ENCODE data around the gene SH3GLB1.
"Not testable (repeated sequence)": the region's sequence is repeated elsewhere in the genome, so short reads cannot be mapped to it uniquely, and the experiment has no call there.

The SH3GLB1 gene

DNA sequence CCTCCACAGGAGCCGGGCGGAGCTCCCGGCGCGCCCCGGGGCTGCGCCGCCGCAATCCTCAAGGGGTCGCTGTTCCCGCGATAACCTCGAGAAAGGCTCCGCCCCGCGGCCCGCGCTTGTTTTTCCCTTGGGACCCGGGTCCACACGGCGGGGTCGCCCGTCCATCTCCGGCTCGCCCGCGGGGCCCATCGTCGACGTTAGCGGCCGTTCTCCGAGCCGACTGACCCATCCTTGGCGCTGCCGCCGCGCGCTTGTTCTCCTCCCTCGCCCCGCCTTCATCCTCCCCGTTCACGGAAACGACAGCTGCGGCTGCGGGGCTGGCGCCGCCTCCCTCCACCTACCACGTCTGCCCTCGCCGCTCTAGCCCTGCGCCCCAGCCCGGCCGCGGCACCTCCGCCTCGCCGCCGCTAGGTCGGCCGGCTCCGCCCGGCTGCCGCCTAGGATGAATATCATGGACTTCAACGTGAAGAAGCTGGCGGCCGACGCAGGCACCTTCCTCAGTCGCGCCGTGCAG lies at the start of gene SH3GLB1:
TSS of gene SH3GLB1 (plus strand) at position 119 of the 514 bp plus-strand sequence. CDS start at position 443, 324 bp downstream.
- H3K27me3 Mint-ChIP-seq (ENCODE audit: low read depth, poor library complexity), result peaks cover 17% of the 10 kb centered on the region
- peaks cover 15% of the 10 kb centered on the region for H3K36me3 Mint-ChIP-seq (ENCODE audit: low read depth)
- peak within 1 kb of the TSS; percentile 98 for H3K27ac Mint-ChIP-seq
- TF ChIP-seq, protein P1, sequence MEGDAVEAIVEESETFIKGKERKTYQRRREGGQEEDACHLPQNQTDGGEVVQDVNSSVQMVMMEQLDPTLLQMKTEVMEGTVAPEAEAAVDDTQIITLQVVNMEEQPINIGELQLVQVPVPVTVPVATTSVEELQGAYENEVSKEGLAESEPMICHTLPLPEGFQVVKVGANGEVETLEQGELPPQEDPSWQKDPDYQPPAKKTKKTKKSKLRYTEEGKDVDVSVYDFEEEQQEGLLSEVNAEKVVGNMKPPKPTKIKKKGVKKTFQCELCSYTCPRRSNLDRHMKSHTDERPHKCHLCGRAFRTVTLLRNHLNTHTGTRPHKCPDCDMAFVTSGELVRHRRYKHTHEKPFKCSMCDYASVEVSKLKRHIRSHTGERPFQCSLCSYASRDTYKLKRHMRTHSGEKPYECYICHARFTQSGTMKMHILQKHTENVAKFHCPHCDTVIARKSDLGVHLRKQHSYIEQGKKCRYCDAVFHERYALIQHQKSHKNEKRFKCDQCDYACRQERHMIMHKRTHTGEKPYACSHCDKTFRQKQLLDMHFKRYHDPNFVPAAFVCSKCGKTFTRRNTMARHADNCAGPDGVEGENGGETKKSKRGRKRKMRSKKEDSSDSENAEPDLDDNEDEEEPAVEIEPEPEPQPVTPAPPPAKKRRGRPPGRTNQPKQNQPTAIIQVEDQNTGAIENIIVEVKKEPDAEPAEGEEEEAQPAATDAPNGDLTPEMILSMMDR (IDR thresholded peaks at IDR 0.05), result peak; percentile 92
- DNase-seq, result peak; percentile 94
- peaks cover 44% of the 10 kb centered on the region for H3K4me1 Mint-ChIP-seq
- H3K9me3 Mint-ChIP-seq, result no peaks in the 10 kb centered on the region
- peak within 1 kb of the TSS; percentile 98 for H3K4me3 Mint-ChIP-seq

DNA sequence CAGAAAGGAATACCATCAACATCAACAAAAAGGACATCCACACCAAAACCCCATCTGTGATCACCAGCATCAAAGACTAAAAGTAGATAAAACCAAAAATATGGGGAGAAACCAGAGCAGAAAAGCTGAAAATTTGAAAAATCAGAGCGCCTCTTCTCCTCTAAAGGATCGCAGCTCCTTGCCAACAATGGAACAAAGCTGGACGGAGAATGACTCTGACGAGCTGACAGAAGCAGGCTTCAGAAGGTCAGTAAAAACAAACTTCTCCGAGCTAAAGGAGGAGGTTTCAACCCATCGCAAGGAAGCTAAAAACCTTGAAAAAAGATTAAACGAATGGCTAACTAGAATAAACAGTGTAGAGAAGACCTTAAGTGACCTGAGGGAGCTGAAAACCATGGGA lies 46.0 kb upstream of the SH3GLB1 start:
- DNase-seq; H3K4me3 Mint-ChIP-seq; H3K36me3 Mint-ChIP-seq (ENCODE audit: low read depth); H3K27me3 Mint-ChIP-seq (ENCODE audit: low read depth, poor library complexity); H3K4me1 Mint-ChIP-seq: not testable (repeated sequence)
- peak overlapping the region; percentile 18 for H3K27ac Mint-ChIP-seq
- H3K9me3 Mint-ChIP-seq, result peaks cover 35% of the 10 kb centered on the region

DNA sequence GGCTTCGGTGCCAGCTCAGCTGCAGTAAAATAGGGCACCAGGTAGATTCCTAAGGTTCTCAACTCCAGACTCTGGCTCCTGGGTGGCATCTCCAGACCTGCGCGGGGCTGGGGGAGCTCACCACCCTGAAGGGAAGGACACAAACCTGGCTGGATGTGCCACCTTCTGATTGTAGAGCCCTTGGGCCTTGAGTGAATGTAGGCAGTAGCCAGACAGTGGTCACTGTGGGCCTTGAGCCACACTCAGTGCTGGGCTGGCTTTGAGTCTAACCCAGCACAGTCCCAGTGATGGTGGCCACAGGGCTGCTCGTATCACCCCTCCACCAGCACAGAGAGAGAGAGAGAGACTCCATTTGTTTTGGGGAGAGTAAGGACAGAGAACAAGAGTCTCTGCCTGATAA lies 38.0 kb upstream of the SH3GLB1 start:
- Mint-ChIP-seq H3K9me3 (peaks cover 18% of the 10 kb centered on the region), H3K4me3 (no peak overlapping the region), H3K36me3 (ENCODE audit: low read depth) (no peaks in the 10 kb centered on the region), H3K27me3 (ENCODE audit: low read depth, poor library complexity) (no peaks in the 10 kb centered on the region), H3K27ac (no peak overlapping the region), H3K4me1 (no peaks in the 10 kb centered on the region)
- DNase-seq, result no peak
- TF ChIP-seq, protein P1 (IDR thresholded peaks at IDR 0.05), result no peak

DNA sequence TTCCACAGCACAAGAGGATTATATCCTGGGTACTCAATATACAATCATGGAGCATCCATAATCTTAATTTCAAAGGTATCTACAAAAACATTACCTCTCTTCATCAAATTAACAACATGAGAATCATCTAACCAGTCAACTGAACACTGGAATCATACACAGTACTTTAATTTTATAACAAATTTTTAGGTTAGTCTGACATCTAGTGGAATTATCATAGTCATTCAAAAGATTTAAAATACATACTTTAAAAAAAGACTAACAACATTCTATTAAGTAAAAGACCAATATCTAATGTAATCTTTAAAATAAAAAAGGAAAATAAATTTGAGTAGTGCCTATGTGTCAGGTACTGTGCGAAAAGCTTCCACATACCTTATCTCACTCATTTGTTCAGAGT lies 16.8 kb upstream of the SH3GLB1 start:
- H3K27me3 Mint-ChIP-seq (ENCODE audit: low read depth, poor library complexity), result peaks cover 4% of the 10 kb centered on the region
- peaks cover 3% of the 10 kb centered on the region for H3K9me3 Mint-ChIP-seq
- TF ChIP-seq, protein P1 (IDR thresholded peaks at IDR 0.05), result no peak
- no peaks in the 10 kb centered on the region for H3K36me3 Mint-ChIP-seq (ENCODE audit: low read depth)
- no peak overlapping the region for H3K4me3 Mint-ChIP-seq
- no peak for DNase-seq
- no peak overlapping the region for H3K27ac Mint-ChIP-seq
- H3K4me1 Mint-ChIP-seq, result no peaks in the 10 kb centered on the region

DNA sequence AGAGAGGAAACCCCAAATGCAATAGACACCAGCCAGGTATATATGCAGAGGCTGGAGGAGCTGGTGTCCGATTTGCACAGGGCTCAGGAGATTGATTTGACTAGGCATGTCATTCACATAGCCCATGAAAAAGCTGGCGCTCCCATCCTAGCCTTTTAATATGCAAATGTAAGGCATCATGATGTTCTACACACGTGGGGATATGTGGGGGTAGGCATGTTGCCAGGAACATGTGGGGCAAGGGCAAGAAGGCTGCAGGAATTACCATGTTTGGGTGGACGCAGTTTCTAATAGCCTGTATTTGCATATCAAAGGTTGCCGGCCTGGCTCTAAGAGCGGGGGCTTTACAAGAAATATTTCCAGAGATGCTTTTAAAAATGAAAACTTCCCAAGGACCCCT lies 11.7 kb upstream of the SH3GLB1 start:
- Mint-ChIP-seq H3K27me3 (ENCODE audit: low read depth, poor library complexity) (peaks cover 4% of the 10 kb centered on the region), H3K9me3 (no peaks in the 10 kb centered on the region), H3K27ac (no peak overlapping the region), H3K4me3 (no peak overlapping the region), H3K36me3 (ENCODE audit: low read depth) (no peaks in the 10 kb centered on the region), H3K4me1 (no peaks in the 10 kb centered on the region)
- DNase-seq, result no peak
- TF ChIP-seq, protein P1 (IDR thresholded peaks at IDR 0.05), result no peak

DNA sequence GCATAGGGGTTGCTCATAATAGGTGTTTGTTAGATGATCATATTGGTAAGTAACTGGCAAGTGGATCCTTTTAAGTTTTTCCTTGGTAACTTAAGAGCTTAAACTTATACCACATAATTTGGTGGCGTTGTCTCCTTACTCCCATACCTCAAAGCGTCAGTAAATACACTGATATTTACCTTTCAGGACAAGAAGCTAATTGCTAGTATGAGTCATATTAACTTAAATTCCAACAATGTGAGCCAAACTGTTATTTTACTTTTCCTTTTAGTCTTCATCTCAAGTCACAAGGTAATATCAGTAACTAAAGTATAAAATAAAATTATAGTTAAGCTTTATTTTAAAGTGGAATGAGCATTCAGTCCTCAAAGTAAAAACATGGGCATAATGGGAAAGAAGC lies 9.0 kb upstream of the SH3GLB1 start:
- H3K9me3 Mint-ChIP-seq, result no peaks in the 10 kb centered on the region
- TF ChIP-seq, protein P1 (IDR thresholded peaks at IDR 0.05), result no peak
- H3K4me3 Mint-ChIP-seq, result no peak overlapping the region
- no peaks in the 10 kb centered on the region for H3K4me1 Mint-ChIP-seq
- peaks cover 4% of the 10 kb centered on the region for H3K27me3 Mint-ChIP-seq (ENCODE audit: low read depth, poor library complexity)
- no peak overlapping the region for H3K27ac Mint-ChIP-seq
- no peaks in the 10 kb centered on the region for H3K36me3 Mint-ChIP-seq (ENCODE audit: low read depth)
- DNase-seq, result no peak

Measured in nephron progenitor cell (in vitro differentiated cells).